GM18858 (cell line): ENCODE results near the gene ACSF3.

ENCODE experiments used
- ATAC-seq: cut with Tn5 transposase; IDR thresholded peaks from one replicate; pipeline ENCODE4 v1.9.1; 2021; ENCODE audit not compliant: unreplicated experiment

ACSF3 gene

DNA sequence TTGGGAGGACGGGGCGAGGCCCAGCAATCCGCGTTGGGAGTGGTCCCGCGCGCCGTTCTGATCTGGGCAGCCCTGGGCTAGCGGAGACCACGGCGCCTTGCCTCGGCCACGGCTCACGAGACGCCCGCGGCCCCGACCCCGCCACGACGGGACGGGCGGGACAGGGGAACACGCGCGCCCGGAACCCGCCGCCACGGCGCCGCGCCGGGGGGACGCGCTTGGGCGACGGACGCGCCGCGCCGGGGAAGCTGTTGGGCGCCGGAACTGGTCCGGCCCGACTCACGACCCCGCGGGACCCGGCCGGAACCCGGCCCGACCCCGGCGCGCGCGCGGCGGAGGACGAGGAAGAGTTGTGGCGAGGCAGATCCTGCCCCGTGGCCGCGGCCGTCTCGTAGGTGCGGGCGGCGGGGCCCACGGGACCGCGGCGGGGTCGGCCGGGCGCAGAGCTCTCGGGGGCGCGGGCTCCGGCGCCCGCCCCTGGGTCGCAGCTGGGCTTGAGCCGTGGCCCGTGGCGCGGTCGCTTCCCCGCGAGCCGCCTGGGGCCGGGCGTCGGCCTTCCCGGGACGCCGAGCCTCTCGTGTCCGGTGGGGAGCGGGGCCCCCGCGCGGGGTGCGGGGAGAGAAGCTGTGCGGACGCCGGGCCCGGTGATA is at the start of gene ACSF3:
TSS of gene ACSF3 (plus strand) at position 251 of the 650 bp plus-strand sequence. CDS start 6,830 bp downstream, outside the sequence.
- no peak for ATAC-seq

DNA sequence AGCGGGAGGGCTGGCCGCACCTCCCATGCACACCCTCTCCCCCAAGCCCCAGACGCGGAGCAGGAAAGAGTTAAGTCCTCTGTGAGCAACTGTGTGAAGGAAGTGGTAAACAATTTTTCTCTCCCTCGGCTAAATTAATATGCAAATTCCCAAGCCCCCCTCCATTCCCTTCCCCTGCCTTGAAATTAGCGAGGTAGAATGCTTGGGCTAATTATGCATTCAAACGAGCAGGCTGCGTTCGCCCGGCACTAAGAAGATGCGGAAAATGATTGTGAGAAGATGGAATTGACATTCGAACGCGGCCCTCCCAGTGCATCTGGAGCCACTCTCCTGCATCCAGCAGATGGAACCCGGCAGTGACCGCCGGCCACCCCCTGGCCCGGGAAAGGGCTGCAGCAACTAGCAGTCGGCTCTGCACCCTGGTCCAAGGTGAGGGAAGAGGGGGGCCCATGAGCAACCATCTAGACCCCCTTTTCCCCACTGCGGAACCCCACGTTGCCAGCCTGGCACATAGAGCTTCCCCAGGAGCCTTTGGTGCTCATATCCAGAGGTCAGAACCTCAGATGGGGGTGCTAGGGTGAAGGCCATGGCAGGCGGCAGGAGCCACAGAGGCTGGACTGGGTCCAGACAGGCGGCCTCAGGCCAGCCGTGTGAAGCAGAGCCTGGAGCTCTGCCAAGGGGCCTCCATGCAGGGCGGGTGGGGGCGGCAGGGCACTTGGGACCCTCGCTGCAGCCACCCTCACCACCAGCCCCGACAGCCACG is 49.1 kb upstream of the ACSF3 start:
- no peak for ATAC-seq

DNA sequence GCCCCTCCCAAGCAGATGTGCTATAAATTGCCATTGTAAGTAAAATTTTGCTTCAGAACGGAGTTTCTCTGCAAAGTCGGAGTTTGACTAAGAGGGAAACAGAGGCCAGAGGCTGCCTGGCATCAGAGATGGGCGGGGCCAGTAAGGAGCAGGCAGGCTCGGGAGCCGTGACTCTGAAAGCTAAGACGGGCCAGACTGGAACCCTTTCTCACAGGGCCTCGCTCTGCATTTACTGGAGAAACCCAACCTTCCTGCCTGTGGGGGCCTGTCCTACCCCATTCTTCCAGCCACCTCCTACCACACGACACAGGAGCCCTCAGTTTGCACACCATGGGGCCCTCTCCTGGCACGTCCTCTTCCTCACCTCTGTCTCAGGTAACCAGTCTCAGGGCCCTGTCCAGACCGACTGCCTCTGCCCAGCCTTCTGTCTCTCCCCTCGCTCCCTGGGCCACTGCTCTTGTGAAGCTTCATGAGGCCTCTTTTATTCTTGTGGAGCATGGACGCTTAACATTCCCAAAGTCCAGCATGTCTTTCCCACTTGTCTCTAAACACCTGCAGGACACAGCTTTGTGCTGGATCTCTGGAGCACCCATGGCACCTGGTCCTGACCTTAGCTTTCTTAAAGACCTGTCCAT is 48.4 kb upstream of the ACSF3 start:
- no peak for ATAC-seq

GRCh38 chr16:89045881-89046280 is 47.8 kb upstream of the ACSF3 start:
- no peak for ATAC-seq

DNA sequence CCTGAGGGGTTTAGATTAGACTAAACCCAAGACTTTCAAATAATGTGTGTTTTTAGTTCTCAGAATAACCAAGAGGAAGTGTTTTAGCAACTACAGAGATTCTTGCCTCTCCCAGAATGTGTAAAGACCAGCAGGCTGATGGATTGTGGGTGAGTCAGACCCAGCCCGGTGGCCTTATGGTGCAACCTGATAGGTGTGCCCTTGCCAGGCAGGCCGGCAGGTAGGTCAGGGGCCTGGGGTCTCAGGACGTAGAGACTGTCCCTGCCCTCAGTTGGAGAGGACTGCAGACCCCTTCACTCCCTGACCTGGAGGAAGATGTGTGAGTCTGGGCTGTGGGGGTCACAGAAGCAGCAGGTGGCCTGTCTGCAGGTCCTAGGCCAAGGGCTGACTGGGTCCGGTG is 47.2 kb upstream of the ACSF3 start:
- no peak for ATAC-seq

- no peak for ATAC-seq
These were observed 46.1 kb upstream of the ACSF3 start for GRCh38 chr16:89047331-89048089.

GRCh38 chr16:89048090-89048725 is 45.4 kb upstream of the ACSF3 start:
- ATAC-seq, result no peak

DNA sequence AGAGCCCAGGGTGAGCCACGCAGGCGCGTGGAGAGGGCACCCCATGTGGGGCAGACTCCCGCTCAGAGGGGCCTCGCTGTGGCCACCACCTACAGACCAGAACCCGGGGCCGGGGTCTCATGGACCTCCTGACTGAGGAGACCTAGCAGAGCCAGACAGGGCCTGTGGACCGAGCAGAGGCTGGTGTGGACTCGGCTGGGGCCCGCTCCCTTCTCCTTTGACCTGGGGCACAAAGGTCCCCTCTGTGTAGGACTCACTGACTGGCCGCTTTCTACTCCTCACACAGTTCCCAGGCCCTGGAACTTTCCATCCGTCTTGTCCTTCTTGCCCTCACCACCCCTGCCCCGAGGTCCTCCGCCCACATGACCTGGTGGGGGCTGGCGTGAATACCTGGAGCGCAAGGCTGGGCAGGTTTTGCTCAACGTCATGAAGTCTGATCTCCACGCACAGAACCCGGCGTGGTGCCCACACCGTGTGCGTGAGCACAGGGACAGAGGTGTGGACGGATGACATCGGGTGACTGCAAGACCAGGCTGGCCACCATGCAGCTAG is 44.7 kb upstream of the ACSF3 start:
- ATAC-seq, result no peak

DNA sequence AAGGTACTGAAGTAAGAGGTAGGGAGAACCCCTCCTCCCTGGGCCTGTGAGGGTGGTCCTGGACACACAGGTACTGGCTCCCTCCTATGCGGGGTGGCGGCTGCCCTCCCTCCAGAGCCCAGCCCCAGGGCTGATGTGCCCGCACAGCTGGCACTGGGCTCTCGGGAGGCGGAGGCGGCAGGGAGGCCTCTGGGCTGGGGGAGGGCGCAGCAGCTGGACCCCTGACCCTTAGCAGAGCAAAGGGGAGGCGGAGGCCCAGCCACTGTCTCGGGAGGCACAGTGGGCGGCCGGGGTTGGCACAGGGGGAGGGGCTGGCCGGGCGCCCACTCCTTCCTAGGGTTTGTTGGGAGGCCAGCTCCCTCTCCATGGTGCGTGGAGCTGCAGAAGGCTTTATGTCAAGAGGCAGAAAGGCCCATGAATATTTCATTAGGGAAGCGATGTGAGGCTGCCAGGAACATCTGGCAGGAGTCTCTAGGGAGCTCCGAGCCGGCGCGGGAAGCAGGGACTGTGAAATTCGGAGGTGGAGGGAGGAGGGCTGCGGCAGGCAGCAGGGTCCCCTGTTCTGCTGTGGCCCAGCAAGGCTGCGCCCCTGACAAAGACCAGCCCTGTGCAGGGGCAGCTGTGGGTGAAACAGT is 44.1 kb upstream of the ACSF3 start:
- no peak for ATAC-seq

- no peak for ATAC-seq
These were observed 43.4 kb upstream of the ACSF3 start for GRCh38 chr16:89050119-89050867.

DNA sequence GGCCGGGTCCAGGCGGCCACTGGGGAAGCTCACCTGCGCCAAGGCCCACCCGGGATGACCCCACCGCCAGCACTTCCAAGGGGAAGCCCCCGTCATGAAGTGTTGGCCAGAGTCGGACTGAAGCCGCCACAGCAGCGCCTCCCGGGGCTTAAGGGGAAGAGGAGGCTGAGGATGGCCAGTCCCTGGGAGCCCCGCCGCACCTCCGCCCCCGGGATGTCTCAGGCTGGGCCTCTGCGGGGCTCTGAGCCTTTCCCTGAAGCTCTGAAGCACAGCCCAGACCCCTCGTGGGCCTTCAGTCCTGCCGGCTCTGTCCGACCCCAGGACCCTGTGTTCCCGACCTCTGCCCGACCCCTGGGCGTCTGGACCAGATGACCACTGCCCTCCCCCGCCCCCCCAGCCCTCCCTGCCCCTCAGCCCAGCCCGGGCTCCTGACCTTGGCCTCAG is 42.8 kb upstream of the ACSF3 start:
- no peak for ATAC-seq

DNA sequence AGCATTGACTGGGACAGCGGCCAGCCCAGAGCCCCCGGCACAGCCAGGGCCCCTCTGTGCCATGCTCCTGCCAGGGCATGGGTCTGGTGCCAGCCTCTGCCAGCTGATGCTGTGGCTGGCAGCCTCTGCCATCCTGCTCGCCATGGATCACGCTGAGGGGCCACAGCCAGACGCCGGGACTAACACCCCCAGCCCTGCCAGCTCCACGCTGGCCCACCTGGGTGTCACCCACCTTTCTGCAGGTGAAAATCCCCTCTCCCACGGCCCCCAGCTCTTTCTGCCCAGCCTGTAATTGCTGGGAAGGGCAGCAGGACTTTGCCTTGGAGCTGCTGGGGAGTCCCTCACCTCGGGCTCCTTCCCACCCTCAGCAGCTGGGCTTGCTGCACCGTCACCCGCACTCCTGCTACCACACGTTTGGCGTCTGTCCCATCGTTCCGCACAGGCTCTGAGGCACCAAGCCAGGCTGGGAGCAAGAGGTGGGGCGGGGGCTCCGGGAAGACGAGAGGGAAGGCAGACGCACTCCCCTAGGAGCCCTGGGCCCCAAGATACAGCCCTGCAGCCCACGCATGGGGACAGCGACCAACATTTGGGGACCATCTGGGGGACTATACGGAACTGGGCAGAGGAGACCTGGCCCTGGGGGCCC is 42.0 kb upstream of the ACSF3 start:
- no peak for ATAC-seq

- no peak for ATAC-seq
These were observed 41.3 kb upstream of the ACSF3 start for GRCh38 chr16:89052191-89052889.

DNA sequence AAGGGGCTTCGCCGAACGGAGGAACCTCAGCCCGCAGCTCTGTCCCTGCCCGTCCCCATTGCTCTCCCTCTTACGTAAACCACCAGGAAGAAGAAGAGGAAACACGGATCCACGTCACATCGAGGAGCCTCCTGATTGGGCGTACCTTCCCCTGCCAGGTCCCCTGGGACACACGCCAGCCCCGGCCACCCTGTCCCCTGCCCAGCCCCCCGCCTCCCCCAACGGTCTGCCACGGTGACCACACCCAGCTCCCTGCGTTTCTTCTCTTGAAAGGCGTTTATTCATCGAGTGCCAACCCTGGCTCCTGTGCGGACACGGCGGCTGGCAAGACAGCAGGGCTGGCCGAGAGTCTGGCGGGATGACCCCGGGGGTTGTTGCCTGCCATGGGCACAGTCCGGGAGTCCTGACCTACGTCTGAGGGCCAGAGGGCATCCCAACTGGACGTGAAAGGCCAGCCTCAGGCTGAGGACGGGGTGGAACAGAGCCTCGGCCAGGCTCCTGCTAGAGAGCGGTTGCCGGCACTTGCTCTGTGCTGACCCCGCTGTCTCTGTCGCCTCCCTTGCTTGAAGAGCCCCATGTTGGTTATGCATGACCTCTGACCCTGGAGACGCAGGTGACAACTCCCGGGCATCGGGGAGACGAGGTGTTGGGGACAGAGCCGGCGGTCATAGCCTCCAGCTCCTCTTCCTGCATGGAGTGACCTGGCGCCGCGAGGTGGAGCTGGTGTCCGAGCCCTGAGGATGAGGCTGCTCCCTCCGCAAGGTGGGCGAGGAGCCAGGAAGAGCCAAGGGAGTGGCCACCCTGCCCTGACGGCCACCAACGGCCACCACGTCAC is 40.5 kb upstream of the ACSF3 start:
- no peak for ATAC-seq

GRCh38 chr16:89053725-89054029 is 40.0 kb upstream of the ACSF3 start:
- no peak for ATAC-seq

GRCh38 chr16:89054261-89054661 is 39.4 kb upstream of the ACSF3 start:
- ATAC-seq, result no peak

DNA sequence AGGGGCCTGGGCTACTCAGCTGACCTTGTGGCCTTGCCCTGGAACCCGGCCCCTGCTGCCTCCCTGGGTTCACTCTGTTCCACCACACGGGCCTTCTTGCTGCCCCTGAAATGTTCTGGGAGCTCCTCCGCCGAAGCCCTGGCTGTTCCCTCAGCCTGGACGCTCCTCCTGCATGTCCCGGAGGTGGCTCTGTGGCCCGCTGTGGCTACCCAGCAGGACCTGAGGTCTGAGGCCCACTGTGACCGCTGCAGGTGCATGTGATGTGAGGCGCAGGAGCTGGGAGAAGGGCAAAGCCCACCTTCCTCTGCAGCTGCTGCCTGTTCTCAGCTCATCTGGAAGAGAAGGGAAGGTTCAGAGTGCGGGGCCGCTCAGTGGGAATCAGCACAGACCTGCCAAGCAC is 38.9 kb upstream of the ACSF3 start:
- no peak for ATAC-seq

- ATAC-seq, result no peak
These were observed 38.3 kb upstream of the ACSF3 start for GRCh38 chr16:89055313-89055712.
